ENCODE measurements around the gene S100A1. TPM values are rescaled to one million over a fixed set of nuclear protein-coding genes. Genes with fewer than 3 reads are reported as not detected.
"Not testable (repeated sequence)": the region's sequence is repeated elsewhere in the genome, so short reads cannot be mapped to it uniquely, and the experiment has no call there.

The S100A1 gene
- total RNA-seq, 1 donor from 2014 or later, result not detected

DNA sequence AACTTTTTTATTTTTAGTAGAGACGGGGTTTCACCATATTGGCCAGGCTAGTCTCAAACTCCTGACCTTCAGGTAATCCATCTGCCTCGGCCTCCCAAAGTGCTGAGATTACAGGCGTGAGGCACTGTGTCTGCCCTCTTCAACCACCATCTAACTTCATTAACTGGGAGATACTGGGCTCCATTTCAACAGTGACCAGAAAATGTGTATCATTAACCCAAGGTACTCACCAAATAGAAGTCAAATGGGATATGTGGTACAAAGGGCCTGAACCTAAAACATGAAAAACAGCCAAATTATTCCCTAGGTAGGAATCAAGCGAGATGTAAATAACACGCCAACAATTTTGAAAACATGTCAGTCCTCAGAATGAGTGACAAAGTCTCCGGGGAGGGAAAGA is 41.4 kb downstream of the S100A1 start:
- FAIRE-seq, result no peak
- Histone ChIP-seq H3K27me3 (ENCODE audit: control insufficient read depth, insufficient read depth, low read length) (no peaks in the 10 kb centered on the region), H3K4me3 (ENCODE audit: low read depth, low read length) (peak overlapping the region; percentile 88), H3K36me3 (ENCODE audit: control insufficient read depth, insufficient read depth, low read length) (peaks cover 28% of the 10 kb centered on the region)
- DNase-seq (ENCODE audit: low read depth), result no peak
- no peak for TF ChIP-seq CTCF (IDR thresholded peaks at IDR 0.05; ENCODE audit: insufficient read depth, low read length, severe bottlenecking)

DNA sequence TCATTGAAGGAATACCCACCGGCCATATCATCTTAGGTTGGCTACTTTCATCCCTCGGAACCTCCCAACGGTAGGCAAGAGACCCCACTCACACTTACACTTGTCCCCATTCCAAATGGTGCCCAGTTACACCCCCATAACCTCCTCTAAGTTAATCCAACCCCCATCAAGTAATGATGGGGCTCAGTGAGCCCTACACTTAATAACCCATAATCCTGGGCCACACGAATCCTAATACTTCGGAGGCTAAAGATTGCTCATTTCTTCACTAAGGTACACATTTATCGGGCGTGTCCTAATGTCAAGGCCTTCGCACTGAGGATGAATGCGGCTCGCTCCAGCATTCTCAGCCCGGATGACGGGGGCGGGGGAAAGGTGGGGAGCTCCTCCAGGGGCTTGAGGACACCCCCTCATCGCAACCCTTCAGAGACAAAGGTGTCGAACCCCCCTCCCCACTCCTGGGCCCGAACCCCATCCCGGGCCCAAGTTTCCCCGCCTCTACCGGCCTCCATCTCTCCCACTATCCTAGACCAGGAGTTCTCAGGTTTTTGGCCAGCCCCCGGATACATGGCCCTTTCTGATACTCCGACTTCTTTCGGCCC is 42.1 kb downstream of the S100A1 start:
- DNase-seq (ENCODE audit: low read depth), result no peak
- no peak for FAIRE-seq
- Histone ChIP-seq H3K4me3 (ENCODE audit: low read depth, low read length) (peak overlapping the region; percentile 88), H3K27me3 (ENCODE audit: control insufficient read depth, insufficient read depth, low read length) (no peaks in the 10 kb centered on the region), H3K36me3 (ENCODE audit: control insufficient read depth, insufficient read depth, low read length) (peaks cover 25% of the 10 kb centered on the region)
- no peak for TF ChIP-seq CTCF (IDR thresholded peaks at IDR 0.05; ENCODE audit: insufficient read depth, low read length, severe bottlenecking)

GRCh38 chr1:153670859-153671627 is 42.8 kb downstream of the S100A1 start, which contains the start of gene ILF2:
ILF2 (minus strand) TSS chr1:153670993; CDS start chr1:153670922, 71 bp downstream.
- DNase-seq (ENCODE audit: low read depth) (peak; percentile 100), FAIRE-seq (no peak)
- H3K4me3 ChIP-seq (ENCODE audit: low read depth, low read length), result peak within 1 kb of the TSS; percentile 88
- no peaks in the 10 kb centered on the region for H3K27me3 ChIP-seq (ENCODE audit: control insufficient read depth, insufficient read depth, low read length)
- peak; percentile 19 for TF ChIP-seq CTCF (IDR thresholded peaks at IDR 0.05; ENCODE audit: insufficient read depth, low read length, severe bottlenecking)
- H3K36me3 ChIP-seq (ENCODE audit: control insufficient read depth, insufficient read depth, low read length), result peaks cover 19% of the 10 kb centered on the region

DNA sequence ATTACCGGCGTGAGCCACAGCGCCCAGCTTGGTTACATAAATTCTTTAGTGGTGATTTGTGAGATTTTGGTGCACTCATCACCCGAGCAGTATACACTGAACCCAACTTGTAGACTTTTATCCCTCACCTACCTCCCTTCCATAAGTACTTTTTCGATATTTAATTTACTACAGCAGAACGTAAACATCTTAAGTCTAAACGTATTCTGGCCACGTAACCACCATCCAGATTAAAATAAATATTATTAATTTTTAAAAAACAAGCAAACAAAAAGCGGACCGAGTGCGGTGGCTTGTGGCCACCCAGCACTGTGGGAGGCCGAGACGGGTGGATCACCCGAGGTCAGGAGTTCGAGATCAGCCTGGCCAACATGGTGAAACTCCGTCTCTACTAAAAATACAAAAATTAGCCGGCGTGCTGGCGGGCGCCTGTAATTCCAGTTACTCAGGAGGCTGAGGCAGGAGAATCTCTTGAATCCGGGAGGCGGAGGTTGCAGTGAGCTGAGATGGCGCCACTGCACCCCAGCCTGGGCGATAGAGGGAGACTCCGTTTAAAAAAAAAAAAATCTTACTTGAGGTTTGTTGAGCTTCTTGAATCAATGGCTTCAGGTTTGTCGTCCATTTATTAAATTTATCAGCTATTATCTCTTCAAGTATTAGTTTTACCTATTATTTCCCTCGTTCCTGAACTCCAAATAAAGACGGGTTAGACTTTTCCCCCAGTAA is 43.6 kb downstream of the S100A1 start:
- not testable (repeated sequence) for FAIRE-seq; DNase-seq (ENCODE audit: low read depth); H3K27me3 ChIP-seq (ENCODE audit: control insufficient read depth, insufficient read depth, low read length)
- Histone ChIP-seq H3K36me3 (ENCODE audit: control insufficient read depth, insufficient read depth, low read length) (peaks cover 15% of the 10 kb centered on the region), H3K4me3 (ENCODE audit: low read depth, low read length) (peak overlapping the region; percentile 46)

DNA sequence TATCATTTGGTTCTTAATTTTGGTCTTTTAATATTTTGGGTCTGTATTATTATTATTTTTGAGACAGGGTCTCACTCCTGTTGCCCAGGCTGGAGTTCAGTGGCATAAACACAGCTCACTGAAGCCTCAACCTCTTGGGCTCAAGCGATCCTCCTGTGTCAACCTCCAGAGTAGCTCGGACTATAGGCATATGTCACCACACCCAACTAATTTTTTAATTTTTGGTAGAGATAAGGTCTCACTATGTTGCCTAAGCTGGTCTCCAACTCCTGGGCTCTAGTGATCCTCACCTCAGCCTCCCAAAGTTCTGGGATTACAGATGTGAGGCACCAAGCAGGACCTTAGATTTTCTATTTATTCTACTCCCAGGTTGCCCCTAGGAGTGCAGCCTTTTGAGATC is 45.3 kb downstream of the S100A1 start:
- DNase-seq (ENCODE audit: low read depth) (no peak), FAIRE-seq (no peak)
- peaks cover 7% of the 10 kb centered on the region for H3K27me3 ChIP-seq (ENCODE audit: control insufficient read depth, insufficient read depth, low read length)
- H3K4me3 ChIP-seq (ENCODE audit: low read depth, low read length), result no peak overlapping the region
- peaks cover 5% of the 10 kb centered on the region for H3K36me3 ChIP-seq (ENCODE audit: control insufficient read depth, insufficient read depth, low read length)
- TF ChIP-seq CTCF (IDR thresholded peaks at IDR 0.05; ENCODE audit: insufficient read depth, low read length, severe bottlenecking), result no peak
